MM.1S (cell line): ENCODE measurements around the gene HS3ST4.

Source experiments
- DNase-seq: peaks from one replicate; pipeline ENCODE4 v3.0.0-alpha.2; 2015
- H2AFZ ChIP-seq: fragments of 300-600 bp; sonication (generic); 2 replicates; pipeline ENCODE4 v1.6.0; 2016; ENCODE audit warnings: antibody characterized with exemption, low read length
- H3F3A ChIP-seq: fragments of 300-600 bp; sonication (generic); 2 replicates; pipeline ENCODE4 v1.6.1; 2016; ENCODE audit warnings: mild to moderate bottlenecking, antibody characterized with exemption, low read length, moderate library complexity, mixed read lengths; ENCODE audit not compliant: insufficient read depth
- H3K27ac ChIP-seq: fragments of 300-600 bp; sonication (generic); 2 replicates; pipeline ENCODE4 v1.5.1; 2016; ENCODE audit warnings: mild to moderate bottlenecking, low read length
- H3K27me3 ChIP-seq: fragments of 300-600 bp; sonication (generic); replicated peaks from 2 replicates; pipeline ENCODE4 v1.6.0; 2016; ENCODE audit warnings: low read length; ENCODE audit not compliant: insufficient read depth
- H3K36me3 ChIP-seq: fragments of 300-600 bp; sonication (generic); replicated peaks from 2 replicates; pipeline ENCODE4 v1.6.1; 2016; ENCODE audit warnings: mild to moderate bottlenecking, low read length, mixed read lengths; ENCODE audit not compliant: insufficient read depth
- H3K4me1 ChIP-seq: fragments of 300-600 bp; sonication (generic); 2 replicates; pipeline ENCODE4 v1.6.1; 2016; ENCODE audit warnings: low read length, mixed read lengths
- H3K4me2 ChIP-seq: fragments of 300-600 bp; sonication (generic); 2 replicates; pipeline ENCODE4 v1.6.0; 2016; ENCODE audit warnings: low read depth, low read length
- H3K4me3 ChIP-seq: fragments of 300-600 bp; sonication (generic); 2 replicates; pipeline ENCODE4 v1.5.1; 2016; ENCODE audit warnings: low read length, mixed read lengths
- H3K79me2 ChIP-seq: fragments of 300-600 bp; sonication (generic); 2 replicates; pipeline ENCODE4 v1.6.1; 2016; ENCODE audit warnings: mixed run types, low read length, mixed read lengths
- H3K9ac ChIP-seq: fragments of 300-600 bp; sonication (generic); 2 replicates; pipeline ENCODE4 v1.6.1; 2016; ENCODE audit warnings: low read length, mixed read lengths
- H3K9me2 ChIP-seq: fragments of 300-600 bp; sonication (generic); replicated peaks from 2 replicates; pipeline ENCODE4 v1.6.1; 2016; ENCODE audit warnings: mild to moderate bottlenecking, low read length, mixed read lengths; ENCODE audit not compliant: insufficient read depth
- H3K9me3 ChIP-seq: fragments of 300-600 bp; sonication (generic); replicated peaks from 2 replicates; pipeline ENCODE4 v1.6.1; 2016; ENCODE audit warnings: mild to moderate bottlenecking, low read length, mixed read lengths; ENCODE audit not compliant: insufficient read depth
- H4K20me1 ChIP-seq: fragments of 300-600 bp; sonication (generic); 2 replicates; pipeline ENCODE4 v1.6.1; 2016; ENCODE audit warnings: mild to moderate bottlenecking, low read length, moderate library complexity, mixed read lengths; ENCODE audit not compliant: insufficient read depth
- EZH2 ChIP-seq: fragments of 300-600 bp; sonication (generic); optimal IDR thresholded peaks from 2 replicates; pipeline ENCODE3; 2017; ENCODE audit warnings: low read depth, mild to moderate bottlenecking, antibody characterized with exemption, low read length, mixed read lengths
- EZH2phosphoT487 ChIP-seq: fragments of 300-600 bp; sonication (generic); IDR thresholded peaks from 2 replicates; pipeline ENCODE4 v1.6.1; 2018; ENCODE audit warnings: antibody characterized with exemption, low read length
- TF ChIP-seq, protein P1 (sequence below): fragments of 300-600 bp; sonication (generic); IDR thresholded peaks from 2 replicates; pipeline ENCODE4 v1.5.1; 2016; ENCODE audit warnings: antibody characterized with exemption, low read length, mixed read lengths

HS3ST4 gene

DNA sequence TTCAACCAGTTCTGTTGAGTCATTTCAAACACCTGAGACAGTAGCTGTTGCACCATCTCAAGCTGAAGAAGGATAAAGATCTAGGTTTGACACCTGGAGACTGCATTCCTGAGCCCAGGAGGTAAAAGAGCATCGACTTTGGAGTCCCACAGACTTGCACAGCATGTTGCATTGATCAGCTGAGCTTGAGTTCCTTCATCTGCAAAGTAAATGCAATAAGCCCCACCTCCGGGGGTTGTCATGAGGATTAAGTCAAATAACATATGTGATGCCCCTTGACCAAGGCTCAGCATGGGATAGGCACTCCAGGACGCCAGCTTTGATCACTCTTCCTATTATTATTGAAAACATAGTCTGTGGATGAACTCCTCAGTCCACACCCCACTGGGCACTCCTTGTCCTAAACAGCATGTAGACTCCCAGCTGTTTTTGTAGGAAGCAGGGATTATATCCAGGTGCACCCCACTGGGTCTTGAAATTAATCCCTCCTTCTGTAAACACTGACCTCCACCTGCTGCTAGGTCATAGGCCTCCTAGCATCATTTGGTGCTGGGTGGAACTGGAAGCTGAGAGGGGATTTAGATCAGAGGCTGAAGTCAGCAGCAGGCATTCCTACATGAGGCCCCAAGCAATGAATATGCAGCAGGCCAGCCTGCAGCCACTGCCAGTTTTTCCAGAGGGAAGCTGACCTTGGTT lies 259.0 kb downstream of the HS3ST4 start:
- Histone ChIP-seq H3K4me1 (no peaks in the 10 kb centered on the region), H3K79me2 (no peaks in the 10 kb centered on the region), H3K9me2 (no peaks in the 10 kb centered on the region), H3K27ac (no peak overlapping the region), H3F3A (no peaks in the 10 kb centered on the region), H4K20me1 (no peaks in the 10 kb centered on the region), H3K9ac (no peak overlapping the region), H3K27me3 (no peaks in the 10 kb centered on the region), H2AFZ (no peak overlapping the region), H3K36me3 (no peaks in the 10 kb centered on the region), H3K4me3 (no peak overlapping the region), H3K4me2 (no peak overlapping the region), H3K9me3 (no peaks in the 10 kb centered on the region)
- no peak for DNase-seq
- TF ChIP-seq EZH2phosphoT487 (no peak), EZH2 (no peak)
- TF ChIP-seq, protein P1, sequence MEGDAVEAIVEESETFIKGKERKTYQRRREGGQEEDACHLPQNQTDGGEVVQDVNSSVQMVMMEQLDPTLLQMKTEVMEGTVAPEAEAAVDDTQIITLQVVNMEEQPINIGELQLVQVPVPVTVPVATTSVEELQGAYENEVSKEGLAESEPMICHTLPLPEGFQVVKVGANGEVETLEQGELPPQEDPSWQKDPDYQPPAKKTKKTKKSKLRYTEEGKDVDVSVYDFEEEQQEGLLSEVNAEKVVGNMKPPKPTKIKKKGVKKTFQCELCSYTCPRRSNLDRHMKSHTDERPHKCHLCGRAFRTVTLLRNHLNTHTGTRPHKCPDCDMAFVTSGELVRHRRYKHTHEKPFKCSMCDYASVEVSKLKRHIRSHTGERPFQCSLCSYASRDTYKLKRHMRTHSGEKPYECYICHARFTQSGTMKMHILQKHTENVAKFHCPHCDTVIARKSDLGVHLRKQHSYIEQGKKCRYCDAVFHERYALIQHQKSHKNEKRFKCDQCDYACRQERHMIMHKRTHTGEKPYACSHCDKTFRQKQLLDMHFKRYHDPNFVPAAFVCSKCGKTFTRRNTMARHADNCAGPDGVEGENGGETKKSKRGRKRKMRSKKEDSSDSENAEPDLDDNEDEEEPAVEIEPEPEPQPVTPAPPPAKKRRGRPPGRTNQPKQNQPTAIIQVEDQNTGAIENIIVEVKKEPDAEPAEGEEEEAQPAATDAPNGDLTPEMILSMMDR = no peak

DNA sequence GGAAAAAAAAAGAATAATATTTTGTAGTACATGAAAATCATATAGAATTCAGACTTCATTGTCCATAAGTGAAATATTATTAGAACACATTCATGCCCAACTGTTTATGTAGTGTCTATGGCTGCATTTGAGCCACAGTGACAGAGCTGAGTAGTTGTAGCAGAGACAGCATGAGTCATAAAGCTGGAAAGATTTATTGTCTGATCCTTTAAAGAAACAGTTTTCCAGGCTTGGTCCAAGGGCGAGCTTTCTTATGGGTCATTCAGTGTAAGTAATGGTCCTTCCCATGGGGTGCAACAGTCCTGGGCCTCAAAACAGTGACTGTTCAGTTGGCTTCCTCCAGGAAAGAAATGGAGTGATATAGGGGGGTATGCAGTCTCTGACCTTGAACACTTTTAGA lies 260.2 kb downstream of the HS3ST4 start:
- H3K27me3 ChIP-seq = no peaks in the 10 kb centered on the region

DNA sequence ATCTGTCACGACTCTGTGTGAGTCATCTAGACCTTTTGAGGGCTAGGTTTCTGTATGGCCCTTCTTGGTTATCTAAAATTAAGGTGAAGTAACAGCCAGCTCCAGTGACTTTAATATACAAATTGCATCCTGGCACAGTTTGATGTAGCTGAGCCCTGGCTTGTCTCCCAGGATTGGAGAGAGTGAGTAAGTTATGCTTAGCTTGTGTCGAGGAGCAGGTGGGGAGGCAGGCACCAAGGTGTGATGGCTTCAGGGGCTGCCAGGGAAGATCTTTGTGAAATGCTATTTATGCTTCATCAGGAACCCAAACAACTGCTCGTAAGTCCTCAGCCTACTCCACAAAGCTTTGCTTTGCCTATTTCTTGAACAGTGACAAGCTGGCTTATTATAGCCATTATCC lies 261.2 kb downstream of the HS3ST4 start:
- DNase-seq = no peak
- Histone ChIP-seq H3K4me1 (no peaks in the 10 kb centered on the region), H2AFZ (no peak overlapping the region), H3K79me2 (no peaks in the 10 kb centered on the region), H3K9me3 (no peaks in the 10 kb centered on the region), H3K9me2 (no peaks in the 10 kb centered on the region), H3K36me3 (no peaks in the 10 kb centered on the region), H3K4me3 (no peak overlapping the region), H3K27ac (no peak overlapping the region), H3K27me3 (no peaks in the 10 kb centered on the region), H3K4me2 (no peak overlapping the region), H4K20me1 (no peaks in the 10 kb centered on the region), H3F3A (no peaks in the 10 kb centered on the region), H3K9ac (no peak overlapping the region)
- TF ChIP-seq, protein P1 = no peak
- TF ChIP-seq EZH2phosphoT487 = no peak

More for the DNA sequence above, 260.2 kb downstream of the HS3ST4 start:
- H3K4me1 ChIP-seq = no peaks in the 10 kb centered on the region
- no peak for TF ChIP-seq EZH2phosphoT487
- H3K9me3 ChIP-seq = no peaks in the 10 kb centered on the region
- H3K36me3 ChIP-seq = no peaks in the 10 kb centered on the region
- no peak overlapping the region for H3K4me3 ChIP-seq
- no peak overlapping the region for H2AFZ ChIP-seq
- DNase-seq = no peak
- H3K9ac ChIP-seq = no peak overlapping the region
- H3K27ac ChIP-seq = no peak overlapping the region
- no peaks in the 10 kb centered on the region for H3K79me2 ChIP-seq
- H3K9me2 ChIP-seq = no peaks in the 10 kb centered on the region
- no peaks in the 10 kb centered on the region for H3F3A ChIP-seq
- H3K4me2 ChIP-seq = no peak overlapping the region
- H4K20me1 ChIP-seq = no peaks in the 10 kb centered on the region

DNA sequence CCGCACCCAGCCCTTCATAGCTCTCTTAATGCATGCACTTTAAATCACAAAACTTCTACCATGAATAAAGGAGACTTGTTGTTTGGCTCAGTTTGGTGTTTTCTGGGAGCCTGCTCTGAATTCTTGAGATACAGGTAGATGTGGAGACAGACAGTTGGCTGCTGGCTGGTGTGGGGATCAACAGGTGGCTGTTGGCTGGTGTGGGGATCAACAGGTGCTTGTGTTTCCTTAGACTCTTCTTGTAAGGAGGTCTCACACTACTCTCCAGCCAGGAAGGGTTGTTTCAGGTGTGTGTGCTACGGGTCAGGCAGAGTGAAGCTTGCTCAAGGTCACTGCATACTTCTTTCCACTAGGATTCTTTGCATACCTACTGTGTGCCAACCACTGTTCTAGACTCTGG lies 265.9 kb downstream of the HS3ST4 start:
- Histone ChIP-seq H2AFZ (no peak overlapping the region), H3K27ac (no peak overlapping the region), H3K9ac (no peak overlapping the region), H3K36me3 (no peaks in the 10 kb centered on the region), H3K79me2 (no peaks in the 10 kb centered on the region), H3K4me2 (no peak overlapping the region), H3K27me3 (no peaks in the 10 kb centered on the region), H3K9me2 (no peaks in the 10 kb centered on the region), H4K20me1 (no peaks in the 10 kb centered on the region), H3F3A (no peaks in the 10 kb centered on the region), H3K4me1 (no peaks in the 10 kb centered on the region), H3K9me3 (no peaks in the 10 kb centered on the region), H3K4me3 (no peak overlapping the region)
- no peak for DNase-seq
- TF ChIP-seq EZH2phosphoT487 (no peak), EZH2 (no peak)
- TF ChIP-seq, protein P1 = no peak
